Effector memory CD8-positive, alpha-beta T cell (primary cell): ENCODE data around the gene LRTM2.

ENCODE experiments used
- ATAC-seq: fragments of 150-1000 bp; cut with Tn5 transposase; replicated peaks from 2 replicates; pipeline ENCODE4 v1.10.0; 2021; ENCODE audit warnings: mild to moderate bottlenecking, moderate library complexity
- DNase-seq, 3 experiments: peaks; one replicate each; pipeline ENCODE4 v3.0.0; 2021
- H3K27ac Mint-ChIP-seq, 2 donors: one replicate each; pipeline ENCODE4 v1.8.0; 2022; ENCODE audit warnings: mild to moderate bottlenecking in 2 of 2, mixed read lengths in 2 of 2, moderate library complexity in 2 of 2
- H3K27me3 Mint-ChIP-seq, 2 donors: one replicate each; pipeline ENCODE4 v1.8.0; 2022; ENCODE audit warnings: mixed read lengths in 2 of 2
- H3K36me3 Mint-ChIP-seq: one replicate; pipeline ENCODE4 v1.8.0; 2022; ENCODE audit warnings: mild to moderate bottlenecking, moderate library complexity, mixed read lengths; ENCODE audit not compliant: insufficient read depth
- H3K4me1 Mint-ChIP-seq, 2 donors: one replicate each; pipeline ENCODE4 v1.8.0; 2022; ENCODE audit warnings: low read depth in 2 of 2, mixed read lengths in 2 of 2
- H3K4me3 Mint-ChIP-seq, 2 donors: one replicate each; pipeline ENCODE4 v1.8.0; 2022; ENCODE audit warnings: mild to moderate bottlenecking in 2 of 2, mixed read lengths in 2 of 2, moderate library complexity in 2 of 2
- H3K9me3 Mint-ChIP-seq, 2 donors: one replicate each; pipeline ENCODE4 v1.8.0; 2022; ENCODE audit warnings: mixed read lengths in 2 of 2

The LRTM2 gene

DNA sequence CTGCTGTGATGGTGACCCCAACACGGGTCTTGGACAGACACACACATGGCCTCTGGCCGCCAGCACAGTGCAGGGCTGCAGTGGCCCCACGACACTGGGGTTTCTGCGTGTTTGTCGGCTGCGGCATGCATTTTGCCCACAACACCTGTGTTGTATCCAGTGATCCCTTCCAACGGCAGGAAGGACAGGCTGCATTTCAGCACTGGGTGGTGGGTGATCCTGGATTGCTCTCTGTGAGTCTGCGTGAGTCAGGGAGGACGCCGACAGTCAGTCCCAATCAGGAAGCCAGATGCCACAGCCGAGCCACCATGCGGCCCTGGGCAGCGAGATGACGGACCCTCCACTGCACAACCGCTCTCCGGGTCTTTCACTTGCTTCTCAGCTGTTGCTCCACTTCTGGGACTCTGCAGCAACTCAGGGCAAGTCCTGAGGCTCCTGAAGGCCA, 20.6 kb downstream of the LRTM2 start:
- DNase-seq (no peak), ATAC-seq (no peak)
- no peaks in the 10 kb centered on the region for H3K9me3 Mint-ChIP-seq
- H3K27ac Mint-ChIP-seq: no peak overlapping the region
- no peak overlapping the region for H3K4me3 Mint-ChIP-seq
- H3K27me3 Mint-ChIP-seq: peaks cover 23 to 60% of the 10 kb centered on the region in 2 donors
- peaks cover 3% of the 10 kb centered on the region for H3K36me3 Mint-ChIP-seq
- H3K4me1 Mint-ChIP-seq: peaks cover 0 to 7% of the 10 kb centered on the region in 2 donors

DNA sequence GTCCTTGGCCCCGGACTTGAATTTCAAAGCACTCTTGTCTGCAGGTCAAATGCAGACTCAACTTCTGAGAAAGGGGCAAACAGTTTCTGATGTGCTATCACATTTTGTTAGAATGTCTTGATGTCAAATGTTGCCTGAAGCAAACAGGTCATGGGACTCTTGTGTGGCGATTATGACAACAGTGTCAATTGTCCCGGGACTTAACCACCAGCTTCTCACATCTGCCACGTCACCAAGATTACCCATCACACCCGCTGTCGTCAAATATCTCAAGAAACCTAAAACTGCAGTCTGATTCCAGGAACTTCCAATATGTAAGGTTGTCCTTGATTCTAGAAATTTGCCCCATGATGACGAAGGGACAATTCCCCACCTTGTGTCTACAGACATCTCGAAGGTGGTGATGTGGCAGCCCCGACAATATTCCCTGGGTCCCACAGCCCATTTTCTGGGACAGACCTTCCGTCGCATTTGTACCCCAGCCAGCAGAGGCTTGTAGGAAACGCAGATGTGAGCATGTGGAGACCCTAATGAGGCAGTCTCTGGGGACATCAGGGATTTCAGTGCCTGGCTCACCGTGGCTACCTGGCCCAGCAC, 21.3 kb downstream of the LRTM2 start:
- no peak for ATAC-seq
- peaks cover 30 to 67% of the 10 kb centered on the region in 2 donors for H3K27me3 Mint-ChIP-seq
- H3K36me3 Mint-ChIP-seq: peaks cover 3% of the 10 kb centered on the region
- no peaks in the 10 kb centered on the region for H3K9me3 Mint-ChIP-seq
- H3K4me1 Mint-ChIP-seq: peaks cover 0 to 7% of the 10 kb centered on the region in 2 donors
- H3K4me3 Mint-ChIP-seq: no peak overlapping the region
- H3K27ac Mint-ChIP-seq: peak overlapping the region in 1 of 2 donors; percentile 17
- no peak for DNase-seq

DNA sequence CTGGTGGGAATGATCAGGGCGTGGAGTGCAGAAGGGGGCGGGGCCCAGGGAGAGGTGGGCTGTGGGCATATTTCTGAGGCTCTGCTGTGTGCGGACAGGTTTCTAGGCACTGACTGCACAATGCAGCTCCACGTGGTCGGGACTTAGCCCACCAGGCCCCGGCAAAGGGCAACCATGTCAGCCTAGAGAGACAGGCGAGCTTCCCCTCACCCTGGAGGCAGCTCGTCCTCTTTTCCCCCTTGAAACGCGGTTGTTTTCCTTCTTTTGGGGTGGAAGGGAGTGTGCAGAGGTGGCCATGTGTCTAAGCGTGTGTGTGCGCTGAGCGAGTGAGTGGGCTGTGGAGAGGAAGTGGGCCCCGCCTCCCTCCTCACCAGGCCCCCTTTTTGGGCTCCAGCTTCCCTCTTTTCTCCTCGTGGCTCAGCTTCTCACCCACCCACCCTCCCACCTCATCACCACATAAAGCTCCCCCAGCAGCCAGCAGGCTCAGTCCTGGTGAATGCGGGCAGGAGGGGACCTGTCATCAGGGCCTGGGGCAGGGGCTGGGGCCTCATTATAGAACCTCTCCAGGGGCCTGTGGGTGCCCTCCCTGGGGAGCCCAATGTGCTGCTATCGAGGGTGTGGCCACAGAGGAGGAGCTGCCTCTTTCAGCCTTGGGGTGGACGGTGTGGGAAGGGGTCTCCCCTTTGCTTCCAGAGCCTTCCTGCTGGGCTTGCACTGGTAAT, 22.0 kb downstream of the LRTM2 start:
- H3K4me3 Mint-ChIP-seq: no peak overlapping the region
- peaks cover 0 to 7% of the 10 kb centered on the region in 2 donors for H3K4me1 Mint-ChIP-seq
- H3K36me3 Mint-ChIP-seq: no peaks in the 10 kb centered on the region
- H3K27ac Mint-ChIP-seq: peak overlapping the region in 1 of 2 donors; percentile 17
- no peaks in the 10 kb centered on the region for H3K9me3 Mint-ChIP-seq
- H3K27me3 Mint-ChIP-seq: peaks cover 35 to 73% of the 10 kb centered on the region in 2 donors
- no peak for ATAC-seq
- no peak for DNase-seq

DNA sequence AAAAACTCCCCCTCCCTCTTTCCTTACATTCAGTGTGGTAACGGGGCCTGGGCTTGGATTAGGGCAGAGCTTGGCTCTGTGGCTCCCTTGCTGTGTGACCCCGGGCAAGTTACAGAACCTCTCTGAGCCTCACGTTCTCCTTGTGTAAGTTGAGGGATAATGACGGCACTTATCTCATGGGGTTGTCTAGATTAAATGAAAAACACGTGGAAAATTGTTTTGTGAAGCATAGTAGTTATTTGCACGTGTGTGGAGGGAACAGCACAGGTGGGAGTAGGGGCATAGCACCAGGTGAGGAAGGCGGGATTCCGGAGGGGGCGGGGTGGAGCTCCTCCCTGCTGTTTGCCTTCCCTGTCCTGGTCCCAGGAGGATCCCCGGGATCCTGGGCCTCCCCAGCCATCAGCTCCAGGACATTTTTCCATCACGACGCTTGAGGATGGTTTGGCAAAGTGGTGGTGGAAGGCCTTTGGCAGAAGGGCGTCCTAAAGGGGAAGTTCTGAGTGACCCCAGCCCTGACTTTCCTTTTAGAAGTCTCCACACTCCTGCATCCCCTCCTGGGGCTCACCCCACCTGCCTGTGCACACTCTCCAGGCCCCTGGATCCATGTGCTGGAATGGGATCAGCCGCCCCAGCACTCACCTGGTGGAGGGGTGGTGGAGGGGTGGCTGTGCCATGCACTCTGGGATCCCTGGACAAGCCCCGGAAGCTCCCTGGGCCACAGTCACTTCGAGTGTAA, 22.7 kb downstream of the LRTM2 start:
- no peak overlapping the region for H3K4me3 Mint-ChIP-seq
- H3K27ac Mint-ChIP-seq: no peak overlapping the region
- no peaks in the 10 kb centered on the region for H3K36me3 Mint-ChIP-seq
- ATAC-seq: no peak
- DNase-seq: no peak
- peaks cover 0 to 7% of the 10 kb centered on the region in 2 donors for H3K4me1 Mint-ChIP-seq
- peaks cover 35 to 70% of the 10 kb centered on the region in 2 donors for H3K27me3 Mint-ChIP-seq
- no peaks in the 10 kb centered on the region for H3K9me3 Mint-ChIP-seq

DNA sequence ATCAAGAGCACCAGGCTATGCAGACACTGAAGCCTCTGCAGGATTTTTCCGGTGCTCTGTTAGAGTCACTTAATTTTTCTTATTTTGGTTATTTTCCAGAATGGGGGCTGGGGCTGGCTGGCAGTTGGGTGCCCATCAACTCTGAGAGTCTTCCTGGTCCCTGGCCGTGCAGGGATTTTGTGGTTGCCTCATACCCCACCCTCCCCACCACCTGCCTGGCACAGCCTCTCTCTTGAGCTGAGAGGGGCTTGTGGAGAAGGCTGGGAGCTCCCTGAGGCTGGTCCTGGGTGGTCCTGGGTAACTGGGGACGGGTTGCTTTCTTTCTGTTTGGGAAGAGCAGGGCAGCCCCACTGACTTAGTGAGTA, 23.3 kb downstream of the LRTM2 start:
- ATAC-seq (no peak), DNase-seq (no peak)
- Mint-ChIP-seq H3K36me3 (no peaks in the 10 kb centered on the region), H3K27ac (no peak overlapping the region), H3K27me3 (peaks cover 35 to 65% of the 10 kb centered on the region in 2 donors), H3K4me3 (no peak overlapping the region), H3K9me3 (no peaks in the 10 kb centered on the region), H3K4me1 (peaks cover 0 to 7% of the 10 kb centered on the region in 2 donors)

DNA sequence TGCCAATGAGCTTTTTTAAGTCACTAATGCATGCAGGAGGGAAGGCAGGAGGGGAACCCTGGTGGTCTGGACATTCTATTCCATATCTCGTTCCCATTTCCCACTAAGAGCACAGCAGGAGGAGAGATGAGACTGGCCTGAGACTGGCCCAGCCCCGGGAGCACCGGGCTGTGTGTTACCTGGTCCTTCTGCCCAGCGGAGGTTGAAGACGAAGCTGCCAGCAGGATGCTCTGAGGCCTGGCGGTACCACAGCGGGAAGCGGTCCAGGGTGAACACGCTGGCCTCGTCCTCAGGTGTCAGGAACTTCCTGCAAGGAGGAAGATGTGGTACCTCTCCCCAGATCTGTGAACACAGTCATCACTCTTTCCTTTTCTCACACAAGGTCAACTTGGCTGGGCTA, 23.9 kb downstream of the LRTM2 start:
- Mint-ChIP-seq H3K36me3 (no peaks in the 10 kb centered on the region), H3K4me1 (peaks cover 0 to 5% of the 10 kb centered on the region in 2 donors), H3K27me3 (peaks cover 35 to 59% of the 10 kb centered on the region in 2 donors), H3K27ac (no peak overlapping the region), H3K4me3 (no peak overlapping the region), H3K9me3 (no peaks in the 10 kb centered on the region)
- ATAC-seq: no peak
- no peak for DNase-seq

DNA sequence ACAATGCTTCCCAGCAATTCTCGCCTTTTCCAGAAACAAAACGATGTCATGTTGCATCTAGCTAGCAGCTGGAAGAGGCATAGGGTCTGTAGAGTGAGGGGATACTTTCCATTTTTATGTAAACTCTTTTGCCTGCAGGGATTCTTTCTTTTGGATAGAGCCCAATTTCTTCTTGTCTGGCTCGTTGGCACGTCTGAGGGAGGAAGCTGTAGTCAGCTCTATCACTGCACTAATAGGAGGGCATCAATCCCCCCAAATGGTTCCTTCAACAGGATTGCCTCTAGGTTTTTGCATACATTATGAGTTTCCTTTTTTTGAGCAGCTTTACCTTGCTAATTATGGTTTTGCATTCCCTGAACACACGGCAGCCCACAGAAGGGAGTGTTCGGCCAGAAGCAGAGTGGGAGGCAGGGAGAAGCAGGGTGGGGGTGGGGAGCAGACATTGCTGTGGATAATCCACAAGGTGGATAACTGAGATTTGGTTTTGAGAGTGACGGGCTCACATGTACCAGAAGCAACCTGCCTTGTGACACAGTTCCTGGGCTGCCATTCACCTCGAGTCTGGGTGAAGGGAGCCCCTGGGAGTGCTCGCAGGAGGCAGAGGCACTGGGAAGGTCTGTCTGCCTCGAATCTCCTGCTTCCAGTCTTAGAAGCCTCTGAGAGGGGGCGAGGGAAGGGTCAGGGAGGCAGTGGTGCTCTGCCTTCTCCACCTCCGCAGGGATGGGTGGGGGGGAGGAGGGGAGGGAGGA, 24.5 kb downstream of the LRTM2 start:
- peaks cover 35 to 56% of the 10 kb centered on the region in 2 donors for H3K27me3 Mint-ChIP-seq
- no peak overlapping the region for H3K4me3 Mint-ChIP-seq
- no peaks in the 10 kb centered on the region for H3K9me3 Mint-ChIP-seq
- DNase-seq (no peak), ATAC-seq (no peak)
- H3K36me3 Mint-ChIP-seq: no peaks in the 10 kb centered on the region
- H3K4me1 Mint-ChIP-seq: peaks cover 0 to 5% of the 10 kb centered on the region in 2 donors
- H3K27ac Mint-ChIP-seq: no peak overlapping the region

DNA sequence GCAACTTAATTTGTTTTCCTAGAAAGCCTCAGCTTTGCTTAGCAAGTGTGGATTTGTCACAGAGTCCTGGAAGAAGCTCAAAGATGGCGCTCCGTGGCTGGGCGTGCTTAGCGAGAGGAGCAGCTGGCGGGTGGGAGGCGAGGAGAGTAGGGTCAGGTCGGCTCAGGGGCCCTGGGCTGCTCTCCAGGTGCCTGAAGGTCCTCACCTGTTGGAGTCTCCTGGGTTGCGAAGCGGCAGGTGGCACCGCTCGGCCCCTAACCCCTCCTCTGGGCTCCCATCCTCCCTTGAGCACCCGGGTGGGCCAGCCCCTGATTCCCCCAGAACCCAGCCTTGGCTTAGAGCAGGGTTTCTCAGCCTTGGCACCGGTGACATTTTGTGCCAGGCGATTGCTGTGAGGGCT, 25.1 kb downstream of the LRTM2 start:
- Mint-ChIP-seq H3K4me3 (no peak overlapping the region), H3K4me1 (peaks cover 0 to 5% of the 10 kb centered on the region in 2 donors), H3K36me3 (no peaks in the 10 kb centered on the region), H3K27ac (no peak overlapping the region), H3K27me3 (peaks cover 35 to 56% of the 10 kb centered on the region in 2 donors), H3K9me3 (no peaks in the 10 kb centered on the region)
- DNase-seq (no peak), ATAC-seq (no peak)

DNA sequence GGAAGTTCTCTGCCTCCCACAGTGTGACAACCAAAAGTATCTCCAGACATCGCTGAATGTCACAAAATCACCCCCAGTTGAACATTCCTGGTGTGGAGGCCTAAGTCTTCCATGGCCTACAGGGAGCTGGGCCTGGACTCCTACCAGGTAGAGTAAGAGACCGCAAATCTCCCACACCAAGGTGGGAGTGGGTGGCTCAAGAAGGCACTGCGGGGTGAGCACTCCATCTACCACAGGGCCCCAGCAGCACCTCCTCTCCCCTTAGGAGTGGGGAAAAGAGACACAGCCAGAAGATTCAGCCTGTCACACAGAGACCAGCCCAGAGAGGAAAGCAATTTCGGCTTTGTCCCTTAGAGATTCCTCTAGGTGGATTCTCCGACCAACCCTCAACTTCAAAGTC, 25.5 kb downstream of the LRTM2 start:
- Mint-ChIP-seq H3K4me1 (peaks cover 0 to 3% of the 10 kb centered on the region in 2 donors), H3K9me3 (no peaks in the 10 kb centered on the region), H3K4me3 (no peak overlapping the region), H3K27ac (no peak overlapping the region), H3K27me3 (peaks cover 35 to 56% of the 10 kb centered on the region in 2 donors), H3K36me3 (no peaks in the 10 kb centered on the region)
- DNase-seq (no peak), ATAC-seq (no peak)

DNA sequence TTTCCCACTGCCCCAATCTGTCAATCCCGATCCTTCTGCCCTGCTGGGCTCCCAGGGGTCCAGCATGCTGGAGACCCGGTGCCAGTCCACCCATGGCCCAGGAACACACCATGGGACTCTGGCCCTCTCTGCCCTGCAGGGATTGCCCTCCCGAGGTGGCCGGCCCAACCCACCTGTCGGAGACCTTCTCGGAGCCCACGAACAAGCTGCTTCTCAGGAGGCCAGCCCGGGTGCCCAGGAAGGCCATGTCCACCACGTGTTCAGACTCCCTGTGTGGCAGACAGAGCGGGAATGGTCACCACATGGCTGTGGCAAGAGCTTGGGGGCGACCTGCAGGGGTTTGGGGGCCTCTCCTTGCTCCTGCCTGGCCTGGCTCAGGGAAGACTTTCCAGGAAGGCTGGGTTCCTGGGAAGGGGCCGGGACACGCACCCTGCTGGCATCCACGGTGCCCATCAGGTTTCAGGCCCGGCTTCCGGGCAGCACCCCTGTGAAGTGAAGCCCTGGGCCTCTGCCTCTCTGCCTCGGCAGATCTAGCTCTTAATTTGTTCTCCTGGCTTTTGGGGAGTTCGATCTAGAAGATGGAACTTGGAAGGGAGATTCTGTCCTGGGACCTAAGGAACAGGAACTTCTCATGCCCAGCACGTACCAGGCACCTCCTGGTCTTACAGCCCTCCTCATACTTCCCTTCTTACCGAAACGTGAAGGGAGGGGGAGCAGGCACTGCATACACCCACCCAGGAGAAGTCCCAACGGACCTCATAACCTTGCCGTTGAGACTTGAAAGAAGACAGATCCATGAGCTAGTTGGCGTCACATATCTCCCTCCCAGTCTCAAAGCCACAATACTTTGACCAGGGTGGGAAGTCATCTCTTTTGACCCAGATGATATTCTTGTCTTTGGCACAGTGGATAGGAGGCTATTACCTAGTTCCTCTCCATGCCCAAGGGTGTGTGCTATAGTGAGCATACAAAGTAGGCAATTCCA, 26.3 kb downstream of the LRTM2 start:
- no peaks in the 10 kb centered on the region for H3K9me3 Mint-ChIP-seq
- H3K27me3 Mint-ChIP-seq: peaks cover 39 to 54% of the 10 kb centered on the region in 2 donors
- DNase-seq: no peak
- H3K36me3 Mint-ChIP-seq: no peaks in the 10 kb centered on the region
- ATAC-seq: no peak
- peaks cover 4 to 5% of the 10 kb centered on the region in 2 donors for H3K4me1 Mint-ChIP-seq
- no peak overlapping the region for H3K27ac Mint-ChIP-seq
- H3K4me3 Mint-ChIP-seq: no peak overlapping the region

DNA sequence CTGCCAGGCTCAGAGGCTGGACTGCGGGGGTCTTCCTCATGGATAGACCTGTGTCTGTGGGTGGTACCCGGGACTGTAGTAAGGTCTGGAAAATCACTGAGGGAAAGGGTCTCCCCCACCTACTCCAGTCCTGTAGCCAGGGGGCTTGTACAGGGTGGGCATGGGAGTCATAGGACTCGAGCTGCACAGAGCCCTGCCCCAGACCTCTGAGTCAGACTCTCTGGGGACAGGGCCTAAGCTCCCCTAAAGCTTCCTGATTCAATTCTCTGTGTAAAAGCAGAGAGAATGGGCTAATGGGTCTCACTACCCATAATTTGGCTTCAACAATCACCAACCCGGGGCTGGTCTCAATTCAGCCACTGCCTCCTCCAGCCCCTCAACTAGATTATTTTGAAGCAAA, 27.0 kb downstream of the LRTM2 start:
- Mint-ChIP-seq H3K4me3 (no peak overlapping the region), H3K27ac (no peak overlapping the region), H3K9me3 (no peaks in the 10 kb centered on the region), H3K27me3 (peaks cover 34 to 47% of the 10 kb centered on the region in 2 donors), H3K36me3 (no peaks in the 10 kb centered on the region), H3K4me1 (peaks cover 4 to 5% of the 10 kb centered on the region in 2 donors)
- ATAC-seq (no peak), DNase-seq (no peak)

DNA sequence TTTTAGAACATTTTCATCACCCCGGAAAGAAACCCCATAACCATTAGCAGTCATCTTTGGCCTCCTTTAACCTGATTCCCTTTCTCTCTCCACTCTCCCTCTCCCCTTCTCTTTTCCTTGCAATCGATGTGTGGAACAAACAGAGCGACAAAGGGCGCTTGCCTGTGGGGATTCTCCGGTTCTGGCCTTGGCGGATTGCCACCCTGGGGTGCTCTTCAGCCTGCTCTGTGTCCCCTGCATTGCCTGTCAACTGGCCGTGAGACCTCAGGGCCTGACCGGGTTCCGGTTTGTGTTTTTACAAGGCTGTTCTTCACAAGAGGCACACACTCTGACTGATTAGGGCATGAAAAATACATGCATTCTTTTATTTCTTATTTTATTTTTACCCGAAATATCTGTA, 27.8 kb downstream of the LRTM2 start:
- Mint-ChIP-seq H3K36me3 (no peaks in the 10 kb centered on the region), H3K9me3 (no peaks in the 10 kb centered on the region)

More for the DNA sequence above, 27.8 kb downstream of the LRTM2 start:
- Mint-ChIP-seq H3K4me1 (peaks cover 4 to 5% of the 10 kb centered on the region in 2 donors), H3K4me3 (no peak overlapping the region), H3K27me3 (peaks cover 34 to 39% of the 10 kb centered on the region in 2 donors), H3K27ac (no peak overlapping the region)
- DNase-seq (no peak), ATAC-seq (no peak)
